22Rv1 (cell line): ENCODE measurements around the gene STRADB.

Experiments used
- ZFX ChIP-seq: fragments of 450-650 bp; IDR thresholded peaks from 2 replicates; pipeline ENCODE4 v1.6.1; 2017; ENCODE audit warnings: antibody characterized with exemption, borderline replicate concordance
- TF ChIP-seq, protein P1 (sequence below): fragments of 450-650 bp; IDR thresholded peaks from 2 replicates; pipeline ENCODE4 v1.5.1; 2017; ENCODE audit warnings: mild to moderate bottlenecking

DNA sequence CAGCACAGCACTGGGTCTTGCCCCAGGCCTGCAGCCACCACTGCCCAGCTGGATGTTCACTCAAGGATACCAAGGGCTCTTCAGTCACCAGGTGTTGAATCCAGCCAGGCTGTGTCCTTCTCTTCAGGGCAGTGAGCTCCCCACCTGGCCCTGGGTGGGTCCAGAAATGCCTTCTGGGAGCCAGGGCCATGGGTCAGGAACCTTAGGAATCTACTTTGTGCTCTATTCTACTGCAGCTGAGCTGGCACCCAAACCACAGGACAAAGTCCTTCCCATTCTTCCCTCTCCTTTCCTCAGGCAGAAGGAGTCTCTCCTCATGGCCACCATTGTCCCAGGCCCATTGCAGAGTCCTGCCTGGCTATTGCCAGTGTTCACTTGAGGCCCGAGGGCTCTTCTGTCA lies 13.0 kb downstream of the STRADB start:
- TF ChIP-seq, protein P1, sequence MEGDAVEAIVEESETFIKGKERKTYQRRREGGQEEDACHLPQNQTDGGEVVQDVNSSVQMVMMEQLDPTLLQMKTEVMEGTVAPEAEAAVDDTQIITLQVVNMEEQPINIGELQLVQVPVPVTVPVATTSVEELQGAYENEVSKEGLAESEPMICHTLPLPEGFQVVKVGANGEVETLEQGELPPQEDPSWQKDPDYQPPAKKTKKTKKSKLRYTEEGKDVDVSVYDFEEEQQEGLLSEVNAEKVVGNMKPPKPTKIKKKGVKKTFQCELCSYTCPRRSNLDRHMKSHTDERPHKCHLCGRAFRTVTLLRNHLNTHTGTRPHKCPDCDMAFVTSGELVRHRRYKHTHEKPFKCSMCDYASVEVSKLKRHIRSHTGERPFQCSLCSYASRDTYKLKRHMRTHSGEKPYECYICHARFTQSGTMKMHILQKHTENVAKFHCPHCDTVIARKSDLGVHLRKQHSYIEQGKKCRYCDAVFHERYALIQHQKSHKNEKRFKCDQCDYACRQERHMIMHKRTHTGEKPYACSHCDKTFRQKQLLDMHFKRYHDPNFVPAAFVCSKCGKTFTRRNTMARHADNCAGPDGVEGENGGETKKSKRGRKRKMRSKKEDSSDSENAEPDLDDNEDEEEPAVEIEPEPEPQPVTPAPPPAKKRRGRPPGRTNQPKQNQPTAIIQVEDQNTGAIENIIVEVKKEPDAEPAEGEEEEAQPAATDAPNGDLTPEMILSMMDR = no peak
- no peak for TF ChIP-seq ZFX
